ENCODE data around the gene REM2.

- TF ChIP-seq CTCF (IDR thresholded peaks at IDR 0.05 in 8 of 11, conservative IDR thresholded peaks at IDR 0.05 in 3 of 11), result no peak
- no peak for TF ChIP-seq POLR2AphosphoS5 (IDR thresholded peaks at IDR 0.05)
- TF ChIP-seq POLR2A (IDR thresholded peaks at IDR 0.05), result no peak
These were observed 15.5 kb downstream of the REM2 start for GRCh38 chr14:22898302-22899090.
